Neural progenitor cell (in vitro differentiated cells): Measurements from ENCODE around the gene PARP3. TPM values are rescaled to one million over a fixed set of nuclear protein-coding genes. Genes with fewer than 3 reads are reported as not detected.
"Not testable (repeated sequence)": the region's sequence is repeated elsewhere in the genome, so short reads cannot be mapped to it uniquely, and the experiment has no call there.

ENCODE experiments used
- DNase-seq: peaks from one replicate; pipeline ENCODE4 v3.0.0-alpha.2; 2016; ENCODE audit warnings: low spot score
- H2AFZ ChIP-seq: fragments of 200-600 bp; sonication (generic); replicated peaks from 2 replicates; pipeline ENCODE4 v1.6.1; 2016; ENCODE audit warnings: antibody characterized with exemption
- H3F3A ChIP-seq: fragments of 200-600 bp; sonication (generic); 2 replicates; pipeline ENCODE4 v1.6.1; 2016; ENCODE audit warnings: antibody characterized with exemption, low read depth
- H3K27ac ChIP-seq: fragments of 200-600 bp; sonication (generic); 2 replicates; pipeline ENCODE4 v1.5.1; 2016; ENCODE audit warnings: mild to moderate bottlenecking
- H3K27me3 ChIP-seq: fragments of 200-600 bp; sonication (generic); 2 replicates; pipeline ENCODE4 v1.6.1; 2016; ENCODE audit warnings: mild to moderate bottlenecking, moderate library complexity
- H3K36me3 ChIP-seq: fragments of 200-600 bp; sonication (generic); 2 replicates; pipeline ENCODE4 v1.5.1; 2016
- H3K4me1 ChIP-seq: fragments of 200-600 bp; sonication (generic); 2 replicates; pipeline ENCODE4 v1.6.1; 2016; ENCODE audit warnings: mixed run types
- H3K4me2 ChIP-seq: fragments of 200-600 bp; sonication (generic); 2 replicates; pipeline ENCODE4 v1.6.1; 2016
- H3K4me3 ChIP-seq: fragments of 200-600 bp; sonication (generic); 2 replicates; pipeline ENCODE4 v1.5.1; 2016
- H3K79me2 ChIP-seq: fragments of 200-600 bp; sonication (generic); 2 replicates; pipeline ENCODE4 v1.6.1; 2016; ENCODE audit warnings: low read depth
- H3K9ac ChIP-seq: fragments of 200-600 bp; sonication (generic); 2 replicates; pipeline ENCODE4 v1.6.1; 2016
- H3K9me3 ChIP-seq: fragments of 200-600 bp; sonication (generic); 2 replicates; pipeline ENCODE4 v1.5.1; 2016; ENCODE audit warnings: low read depth
- H4K20me1 ChIP-seq: fragments of 200-600 bp; sonication (generic); 2 replicates; pipeline ENCODE4 v1.6.1; 2016; ENCODE audit warnings: low read depth
- H3K27ac Mint-ChIP-seq: 3 replicates; pipeline ENCODE4 v1.8.0; 2021; ENCODE audit warnings: mixed read lengths
- H3K27me3 Mint-ChIP-seq: 2 replicates; pipeline ENCODE4 v1.8.0; 2022; ENCODE audit warnings: low read depth, mild to moderate bottlenecking, inconsistent platforms, moderate library complexity, mixed read lengths; ENCODE audit not compliant: insufficient read depth
- H3K36me3 Mint-ChIP-seq: 3 replicates; pipeline ENCODE4 v1.8.0; 2021; ENCODE audit warnings: mixed read lengths
- H3K4me1 Mint-ChIP-seq: 3 replicates; pipeline ENCODE4 v1.8.0; 2021; ENCODE audit warnings: mixed read lengths
- H3K4me3 Mint-ChIP-seq: 3 replicates; pipeline ENCODE4 v1.8.0; 2021; ENCODE audit warnings: mild to moderate bottlenecking, moderate library complexity, mixed read lengths
- H3K9me3 Mint-ChIP-seq: 3 replicates; pipeline ENCODE4 v1.8.0; 2020; ENCODE audit warnings: mixed read lengths
- CTCF ChIP-seq: fragments of 200-600 bp; sonication (generic); IDR thresholded peaks from 2 replicates; pipeline ENCODE4 v1.5.1; 2017; ENCODE audit warnings: antibody characterized with exemption, mild to moderate bottlenecking
- EZH2 ChIP-seq: fragments of 200-600 bp; sonication (generic); IDR thresholded peaks from 2 replicates; pipeline ENCODE4 v1.6.1; 2017; ENCODE audit warnings: antibody characterized with exemption, mild to moderate bottlenecking, moderate library complexity
- EZH2phosphoT487 ChIP-seq: fragments of 200-600 bp; sonication (generic); IDR thresholded peaks from 2 replicates; pipeline ENCODE4 v1.6.1; 2017; ENCODE audit warnings: antibody characterized with exemption
- total RNA-seq: library from RNA; depleted of rRNA; stranded (reverse); fragments of >200 nt; gene quantifications from 2 replicates; pipeline ENCODE4 v1.2.3, GENCODE V29; 2015; ENCODE audit warnings: low replicate concordance

The PARP3 gene
- total RNA-seq, 1 donor from 2014 or later, result 3.9 TPM

- no peaks in the 10 kb centered on the region for H3K79me2 ChIP-seq
- Mint-ChIP-seq H3K4me1 (peaks cover 2% of the 10 kb centered on the region), H3K9me3 (no peaks in the 10 kb centered on the region), H3K27me3 (peaks cover 8% of the 10 kb centered on the region), H3K4me3 (no peak overlapping the region), H3K36me3 (no peaks in the 10 kb centered on the region), H3K27ac (no peak overlapping the region)
- no peaks in the 10 kb centered on the region for H4K20me1 ChIP-seq
- H3K9me3 ChIP-seq, result no peaks in the 10 kb centered on the region
- H3K36me3 ChIP-seq, result no peaks in the 10 kb centered on the region
- no peak for TF ChIP-seq CTCF
- H2AFZ ChIP-seq, result no peak overlapping the region
- no peak overlapping the region for H3K9ac ChIP-seq
- H3K4me1 ChIP-seq, result peaks cover 4% of the 10 kb centered on the region
- no peak overlapping the region for H3K4me3 ChIP-seq
- H3K27ac ChIP-seq, result no peak overlapping the region
- DNase-seq, result no peak
- no peaks in the 10 kb centered on the region for H3K27me3 ChIP-seq
- no peak overlapping the region for H3K4me2 ChIP-seq
- no peaks in the 10 kb centered on the region for H3F3A ChIP-seq
These were observed 45.4 kb upstream of the PARP3 start for GRCh38 chr3:51896607-51897305.

GRCh38 chr3:51897391-51897790 is 44.8 kb upstream of the PARP3 start:
- H3K9me3 ChIP-seq, result no peaks in the 10 kb centered on the region
- H3K9ac ChIP-seq, result no peak overlapping the region
- no peaks in the 10 kb centered on the region for H4K20me1 ChIP-seq
- H3K27ac ChIP-seq, result no peak overlapping the region
- no peaks in the 10 kb centered on the region for H3K4me1 ChIP-seq
- Mint-ChIP-seq H3K36me3 (no peaks in the 10 kb centered on the region), H3K27ac (no peak overlapping the region), H3K4me3 (no peak overlapping the region), H3K27me3 (peaks cover 8% of the 10 kb centered on the region), H3K9me3 (no peaks in the 10 kb centered on the region), H3K4me1 (peaks cover 2% of the 10 kb centered on the region)
- H3K36me3 ChIP-seq, result no peaks in the 10 kb centered on the region
- TF ChIP-seq EZH2 (no peak), CTCF (no peak), EZH2phosphoT487 (no peak)
- H2AFZ ChIP-seq, result peak overlapping the region; percentile 50
- no peak for DNase-seq
- no peak overlapping the region for H3K4me2 ChIP-seq
- no peaks in the 10 kb centered on the region for H3K79me2 ChIP-seq
- H3K27me3 ChIP-seq, result no peaks in the 10 kb centered on the region
- H3F3A ChIP-seq, result no peaks in the 10 kb centered on the region
- H3K4me3 ChIP-seq, result no peak overlapping the region

GRCh38 chr3:51900043-51900442 is 42.1 kb upstream of the PARP3 start:
- H3K4me1 ChIP-seq, H3K27me3 ChIP-seq, H3K36me3 ChIP-seq, H3K9ac ChIP-seq, H3F3A ChIP-seq, H3K27ac ChIP-seq, H3K9me3 Mint-ChIP-seq, H3K4me3 Mint-ChIP-seq, H3K4me1 Mint-ChIP-seq, H4K20me1 ChIP-seq, H3K79me2 ChIP-seq, H3K9me3 ChIP-seq, H3K4me2 ChIP-seq, H2AFZ ChIP-seq, H3K27ac Mint-ChIP-seq, H3K36me3 Mint-ChIP-seq, H3K4me3 ChIP-seq, DNase-seq: not testable (repeated sequence)
- peaks cover 13% of the 10 kb centered on the region for H3K27me3 Mint-ChIP-seq

- not testable (repeated sequence) for DNase-seq, H3K27me3 ChIP-seq, H3F3A ChIP-seq, H3K9me3 ChIP-seq, H3K27ac ChIP-seq, H3K4me3 ChIP-seq, H4K20me1 ChIP-seq, H3K36me3 ChIP-seq, H3K36me3 Mint-ChIP-seq, H3K4me3 Mint-ChIP-seq, H3K4me1 Mint-ChIP-seq, H3K4me1 ChIP-seq, H2AFZ ChIP-seq, H3K4me2 ChIP-seq, H3K9ac ChIP-seq, H3K79me2 ChIP-seq, H3K27ac Mint-ChIP-seq
- Mint-ChIP-seq H3K27me3 (peaks cover 19% of the 10 kb centered on the region), H3K9me3 (peaks cover 19% of the 10 kb centered on the region)
These were observed 39.8 kb upstream of the PARP3 start for GRCh38 chr3:51902361-51902760.
